Spleen (tissue), 7 donors: Measurements from ENCODE around the gene C14orf180.

Experiments used
- CTCF ChIP-seq, 11 experiments: fragments of 200-600 bp in 7 of 11; fragments of 450-650 bp in 4 of 11; sonication (generic) in 4 of 11; IDR thresholded peaks in 8 of 11; conservative IDR thresholded peaks in 3 of 11; 1 replicate in 7 of 11; 2 replicates in 4 of 11; pipeline versions ENCODE4 v1.4.0 to v1.8.0; 2016 to 2021; ENCODE audit warnings: antibody characterized with exemption in 11 of 11, inconsistent platforms in 4 of 11, mild to moderate bottlenecking in 1 of 11
- POLR2AphosphoS5 ChIP-seq, 3 donors: sonication (generic); formaldehyde crosslinking; IDR thresholded peaks; one replicate each; pipeline ENCODE4 v1.5.1; 2017; ENCODE audit warnings: antibody characterized with exemption in 3 of 3
- donor health status: DM: no; HTN: no; CAD: no; lungs with moderate emphysema.
- donor health status: DM: no; HTN: no; CAD: no.
- donor health status: DM: no; HTN: no; CAD: no.

GRCh38 chr14:104593241-104593701, 13.7 kb downstream of the C14orf180 start:
- no peak for TF ChIP-seq CTCF (IDR thresholded peaks at IDR 0.05 in 8 of 11, conservative IDR thresholded peaks at IDR 0.05 in 3 of 11)
- no peak for TF ChIP-seq POLR2AphosphoS5 (IDR thresholded peaks at IDR 0.05)
